ENCODE data around the gene EZR. TPM values are rescaled to one million over a fixed set of nuclear protein-coding genes. Genes with fewer than 3 reads are reported as not detected.

The EZR gene
- polyA plus RNA-seq, 2 of the 4 experiments (the other 2 are of a cell fraction) = 219 to 254 TPM

- DNase-seq (ENCODE audit: low read depth in 1 of 2, low spot score in 1 of 2) (no peak), FAIRE-seq (no peak), ATAC-seq (no peak; a peak in 1 of 6 replicates)
- H3K4me3 ChIP-seq = peak overlapping the region; percentile 17; the same call in 1 of the 3 replicates
- POLR2A ChIA-PET = interaction anchor here (0.6 to 4.5 kb wide), 2 partner anchors 56 to 121 kb away, joined by 3 to 23 read pairs; no protein-coding TSS in a partner anchor
- CTCF ChIA-PET = interaction anchor here (1.1 to 4.5 kb wide), 5 partner anchors 14 to 160 kb away, joined by 3 to 20 read pairs (median 6); no protein-coding TSS in a partner anchor
- peaks cover 85% of the 10 kb centered on the region for H3K4me1 ChIP-seq
- no peaks in the 10 kb centered on the region for H3K9me3 ChIP-seq
- WGBS (ENCODE audit: missing lambda C conversion rate) = 49% methylated on average over 5 of the region's 5 CpGs
- TF ChIP-seq CEBPB (IDR thresholded peaks at IDR 0.05) = peak in 1 of 2 experiments; percentile 60; a peak in 2 of 4 replicates
- TF ChIP-seq USF2 (IDR thresholded peaks at IDR 0.05) = no peak
- TF ChIP-seq BHLHE40 (IDR thresholded peaks at IDR 0.05; ENCODE audit: low read depth, low read length) = no peak
- H3K27ac ChIP-seq = peak overlapping the region in 1 of 2 experiments; percentile 40; a peak in 1 of 6 replicates
- H3K4me2 ChIP-seq = peak overlapping the region; percentile 92
Measured at GRCh38 chr6:158812611-158813010, 6.6 kb downstream of the EZR start.

- WGBS (ENCODE audit: missing lambda C conversion rate) = 57% methylated on average over 9 of the region's 9 CpGs
- FAIRE-seq (no peak), DNase-seq (ENCODE audit: low read depth in 1 of 2, low spot score in 1 of 2) (no peak), ATAC-seq (no peak; a peak in 1 of 6 replicates)
- peak overlapping the region in 1 of 2 experiments; percentile 50; a peak in 1 of 6 replicates for H3K27ac ChIP-seq
- ChIA-PET POLR2A (interaction anchor here (4.5 kb wide), 1 partner anchor 59 kb away, joined by 23 read pairs; no protein-coding TSS in a partner anchor), CTCF (interaction anchor here (1.2 to 4.5 kb wide), 3 partner anchors 12 to 190 kb away, joined by 3 to 20 read pairs (median 9); partner anchors contain the start of gene RSPH3)
- H3K4me1 ChIP-seq = peaks cover 100% of the 10 kb centered on the region
- no peak overlapping the region for H3K4me3 ChIP-seq
- H3K4me2 ChIP-seq = peak overlapping the region; percentile 92
- no peaks in the 10 kb centered on the region for H3K9me3 ChIP-seq
- TF ChIP-seq BCL3 (IDR thresholded peaks at IDR 0.05) = no peak
- peak; percentile 5; the same call in 1 of the 2 replicates for TF ChIP-seq POLR2AphosphoS2 (conservative IDR thresholded peaks at IDR 0.05; ENCODE audit: low read length)
- no peak for TF ChIP-seq RCOR1 (IDR thresholded peaks at IDR 0.05; ENCODE audit: low read depth, low read length)
- no peak for TF ChIP-seq CBX8 (IDR thresholded peaks at IDR 0.05)
- no peak for TF ChIP-seq ELK1 (IDR thresholded peaks at IDR 0.05; ENCODE audit: low read depth, low read length)
- TF ChIP-seq ZNF302 (CRISPR knock-in tag; IDR thresholded peaks at IDR 0.05) = no peak
- TF ChIP-seq FOXS1 (CRISPR knock-in tag; IDR thresholded peaks at IDR 0.05) = no peak
- 0 out of 2 replicates have a peak, but pooled peaks have one; percentile 18 for TF ChIP-seq HOXA7 (CRISPR knock-in tag; IDR thresholded peaks at IDR 0.05)
- TF ChIP-seq ATOH8 (CRISPR knock-in tag; IDR thresholded peaks at IDR 0.05; ENCODE audit: low read depth) = no peak
- TF ChIP-seq NR3C1 (IDR thresholded peaks at IDR 0.05) = no peak
- no peak for TF ChIP-seq RNF2 (IDR thresholded peaks at IDR 0.05; ENCODE audit: borderline replicate concordance, low read depth)
- TF ChIP-seq TP53 (CRISPR knock-in tag; IDR thresholded peaks at IDR 0.05) = no peak
- no peak for TF ChIP-seq ZC3H11A (IDR thresholded peaks at IDR 0.05)
- TF ChIP-seq HMGXB4 (CRISPR knock-in tag; IDR thresholded peaks at IDR 0.05; ENCODE audit: borderline replicate concordance) = 0 out of 2 replicates have a peak, but pooled peaks have one; percentile 5
- TF ChIP-seq JUNB (IDR thresholded peaks at IDR 0.05) = no peak
- TF ChIP-seq FOSL2 (IDR thresholded peaks at IDR 0.05) = no peak
- no peak for TF ChIP-seq FOSL2 (CRISPR knock-in tag; IDR thresholded peaks at IDR 0.05)
Measured at GRCh38 chr6:158810155-158811095, 8.7 kb downstream of the EZR start.

Data from A549 (cell line).